NCI-H146 treated with DMSO at 0.1 percent for 48 hours (cell line): ENCODE data around the gene TWIST1.

Experiments used
- DNase-seq: peaks from one replicate; lab custom pipeline; 2025; ENCODE audit not compliant: unreplicated experiment; lab: John Stamatoyannopoulos, UW

Gene TWIST1

DNA sequence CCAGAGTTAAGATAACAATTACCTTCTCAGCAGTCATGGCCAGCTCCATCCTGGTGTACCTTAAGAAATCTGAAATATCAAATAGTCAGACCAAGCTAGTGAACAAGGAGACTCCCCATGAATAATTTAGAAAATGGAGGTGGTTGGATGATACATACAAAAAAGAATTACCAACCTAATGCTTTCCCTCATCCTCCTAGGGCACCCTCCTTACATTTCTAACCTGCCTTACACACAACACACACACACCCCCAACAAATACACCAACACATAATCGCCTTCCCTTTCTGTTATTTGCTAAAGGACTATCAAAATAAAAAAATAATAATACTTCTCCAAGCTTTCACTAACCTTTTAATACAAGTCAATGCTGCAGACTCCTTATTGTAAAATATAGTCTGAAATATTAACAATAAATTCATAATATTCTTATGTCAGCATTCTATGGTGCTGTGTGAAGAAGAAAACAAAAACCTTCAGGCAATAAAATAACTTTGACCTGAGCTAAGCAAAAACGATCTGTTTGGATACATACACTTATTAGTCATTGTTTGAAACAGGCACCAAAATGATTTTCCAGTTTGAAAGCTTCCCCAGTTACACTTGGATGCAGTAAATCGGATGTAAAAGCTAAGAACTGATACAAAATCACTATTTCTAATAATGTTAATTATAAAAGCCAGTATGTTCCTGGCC is 3.4 kb downstream of the TWIST1 start:
- DNase-seq, result no peak

GRCh38 chr7:19113002-19113350 is 4.5 kb downstream of the TWIST1 start:
- DNase-seq, result no peak

GRCh38 chr7:19112274-19113001 is 5.0 kb downstream of the TWIST1 start:
- no peak for DNase-seq

DNA sequence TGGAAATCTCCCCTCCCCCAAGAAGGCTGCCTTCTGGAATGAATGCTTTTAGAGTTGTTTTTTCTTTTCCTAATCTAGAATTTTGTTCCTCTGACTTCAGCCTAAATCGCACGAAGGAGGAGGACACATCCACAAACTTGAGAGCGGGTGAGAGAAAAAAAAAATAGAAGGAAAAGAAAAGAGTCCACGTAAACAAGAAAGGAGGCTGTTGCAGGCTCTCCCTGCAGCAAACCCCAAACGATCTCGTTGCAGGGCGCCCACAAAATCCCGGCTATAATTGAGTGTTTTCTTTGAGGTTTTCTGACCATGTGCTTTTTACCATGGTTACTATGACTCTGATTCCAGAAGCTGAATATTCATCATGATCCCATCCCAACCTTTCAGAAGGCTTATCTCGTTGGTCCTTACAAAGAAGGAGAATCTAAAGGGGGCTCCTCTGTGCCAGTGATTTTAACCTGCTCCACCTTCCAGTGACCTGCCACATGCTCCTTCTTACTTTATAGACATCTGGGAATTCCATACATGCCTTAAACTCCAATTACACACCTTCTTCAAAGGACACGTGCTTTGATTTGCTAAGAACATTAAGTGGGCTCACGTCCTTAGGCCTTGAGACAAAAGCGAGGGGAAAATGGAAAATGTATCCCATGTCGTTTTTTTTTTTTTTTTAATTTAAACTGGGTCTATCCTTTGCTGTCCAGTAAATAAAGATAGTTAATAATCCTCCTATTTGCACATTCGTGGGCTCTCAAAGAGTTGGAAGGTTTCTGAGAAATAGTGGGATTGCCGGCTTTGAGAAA is 5.8 kb downstream of the TWIST1 start:
- no peak for DNase-seq

DNA sequence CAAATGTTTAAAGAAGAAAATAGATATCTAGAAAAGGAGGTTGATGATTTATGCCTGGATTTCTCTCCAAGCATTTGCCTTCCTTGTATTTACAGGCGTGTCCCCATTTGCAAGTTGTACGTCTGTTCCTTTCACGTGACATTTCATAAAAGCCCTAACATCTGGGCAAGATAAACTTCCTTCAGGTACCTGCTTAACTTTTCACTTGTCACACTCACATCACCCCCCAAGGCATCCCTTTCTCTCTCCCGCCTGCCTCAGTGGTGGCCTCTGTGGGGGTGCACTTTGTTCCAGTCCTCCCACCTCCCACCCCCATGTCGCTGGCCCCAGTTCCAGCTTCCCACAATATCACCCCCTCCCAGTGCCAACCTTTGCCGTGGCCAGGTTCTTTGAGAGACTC is 6.7 kb downstream of the TWIST1 start:
- no peak for DNase-seq

DNA sequence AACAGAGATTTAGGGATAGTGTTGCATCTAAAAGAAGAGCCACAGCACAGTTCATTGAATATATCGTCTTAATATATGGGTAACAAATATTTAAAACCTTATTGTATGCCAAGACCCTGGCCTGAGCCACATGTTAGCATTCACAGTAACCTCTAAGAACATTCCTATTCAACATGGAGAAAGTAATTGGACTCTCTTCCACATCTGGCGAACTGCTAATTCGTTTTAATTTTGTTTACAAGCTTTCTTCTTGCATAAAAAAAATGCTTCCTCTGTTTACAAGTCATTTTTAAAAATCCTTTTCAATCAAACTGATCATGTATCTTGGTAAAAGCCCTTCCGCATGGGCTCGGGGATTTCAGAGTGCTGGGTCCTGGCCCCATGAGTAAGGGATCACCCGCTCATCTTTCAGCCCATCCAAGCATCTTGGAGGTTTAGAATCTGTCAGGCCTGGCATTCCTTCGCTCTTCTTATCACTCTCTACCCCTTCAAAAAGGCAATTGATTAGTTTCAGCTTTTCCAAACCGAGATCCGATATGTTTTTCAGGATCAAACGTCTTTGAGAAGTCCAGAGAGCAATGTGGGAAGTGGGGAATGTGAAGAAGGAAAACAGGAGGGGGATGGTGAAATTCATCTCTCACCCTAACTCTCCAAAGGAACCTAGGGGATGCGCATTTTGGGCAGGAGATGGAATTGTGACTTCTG is 7.3 kb downstream of the TWIST1 start:
- DNase-seq, result no peak

- no peak for DNase-seq
These were observed 8.2 kb downstream of the TWIST1 start for GRCh38 chr7:19109000-19109946.

GRCh38 chr7:19107356-19108146 is 9.9 kb downstream of the TWIST1 start:
- DNase-seq, result no peak

DNA sequence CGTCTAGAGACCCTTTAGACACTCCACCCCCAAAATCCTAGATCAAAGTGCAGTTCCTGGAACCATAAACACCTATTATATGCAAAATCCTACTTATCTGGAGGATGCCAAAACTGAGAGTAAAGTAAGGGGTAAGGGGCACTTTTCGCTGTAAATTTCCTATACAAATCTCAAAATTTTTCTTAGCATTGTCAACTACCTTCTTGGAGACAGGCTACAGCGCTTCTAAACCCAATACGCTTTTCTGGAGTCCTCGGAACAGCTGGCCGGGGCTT is 10.4 kb downstream of the TWIST1 start:
- DNase-seq, result no peak

DNA sequence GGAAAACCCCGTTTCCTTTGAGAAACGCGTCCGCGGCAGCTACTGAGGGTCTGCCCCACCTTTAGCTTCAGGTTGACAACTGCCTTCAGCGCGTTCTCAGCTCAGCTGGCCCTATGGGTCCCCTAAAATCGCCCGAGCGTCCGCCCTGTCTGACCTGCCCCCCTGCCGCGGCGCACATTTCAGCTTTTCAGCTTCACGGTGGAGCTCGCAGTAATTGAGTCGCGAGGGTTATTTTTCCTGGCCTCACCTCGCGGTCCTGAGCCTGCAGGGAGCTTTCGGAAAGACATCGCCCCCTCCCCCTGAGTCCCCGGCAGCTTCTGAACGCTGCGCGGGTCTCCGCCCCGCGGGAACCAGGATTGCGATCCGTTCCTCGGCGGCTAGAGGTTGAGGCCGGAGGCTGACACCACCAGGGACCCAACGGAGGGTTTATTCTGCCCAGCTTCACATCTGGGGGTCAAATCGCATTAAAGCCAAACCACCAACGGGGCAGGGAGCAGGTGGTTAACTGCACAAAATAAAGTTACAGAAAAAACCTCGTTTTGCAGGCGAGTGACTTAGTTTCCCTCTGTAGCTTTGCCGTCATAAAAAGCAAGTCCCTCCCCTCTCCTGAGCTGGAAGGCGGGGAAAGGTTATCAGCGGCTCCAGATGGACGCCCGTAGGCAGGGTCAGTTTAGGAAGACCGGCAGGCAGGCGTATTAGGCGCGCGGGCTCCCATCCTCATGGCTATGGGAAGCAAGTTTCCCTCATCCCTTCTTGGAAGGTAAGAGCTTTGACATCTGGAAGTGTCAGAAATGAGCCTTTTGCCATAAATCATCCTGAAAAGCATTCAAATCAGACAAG is 11.0 kb downstream of the TWIST1 start:
- DNase-seq, result no peak

GRCh38 chr7:19105546-19105945 is 11.9 kb downstream of the TWIST1 start:
- DNase-seq, result no peak

GRCh38 chr7:19104811-19105210 is 12.6 kb downstream of the TWIST1 start:
- no peak for DNase-seq

DNA sequence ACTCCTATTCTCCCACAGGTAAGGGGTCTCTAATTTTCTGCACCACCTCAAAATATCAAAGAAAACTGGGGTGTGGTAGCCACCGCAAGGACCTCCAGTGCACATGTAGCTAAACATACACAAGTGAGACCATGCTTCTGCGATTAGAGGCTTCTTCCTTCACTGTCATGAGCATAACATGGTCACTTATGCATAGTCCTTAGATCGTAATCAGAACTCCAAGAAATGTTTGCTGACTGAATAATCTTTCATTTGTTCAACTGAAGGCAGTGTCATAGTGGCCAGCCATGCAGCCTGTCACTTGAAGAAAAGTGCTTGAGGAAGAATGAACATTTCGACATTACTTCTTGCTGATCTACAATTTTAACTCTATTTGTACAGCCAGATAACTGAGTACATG is 14.6 kb downstream of the TWIST1 start:
- no peak for DNase-seq

DNA sequence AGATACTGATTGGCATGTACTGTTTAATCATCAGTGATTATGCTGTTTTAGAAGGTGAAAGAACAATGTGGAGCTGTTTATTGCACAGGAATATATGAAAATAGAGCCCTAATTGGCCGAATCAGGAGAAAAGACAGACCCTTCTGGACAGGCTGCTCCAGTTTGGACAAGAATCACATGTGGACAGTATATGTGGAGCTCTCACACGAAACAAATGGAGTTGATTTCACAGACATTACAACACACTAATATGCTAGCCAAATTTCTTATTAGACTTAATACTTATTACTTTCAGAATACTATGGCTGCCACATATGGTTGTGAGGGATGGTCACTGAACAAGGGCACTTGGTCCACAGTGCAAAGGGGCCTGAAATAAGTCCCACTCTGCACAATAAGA is 15.5 kb downstream of the TWIST1 start:
- DNase-seq, result no peak

- DNase-seq, result no peak
These were observed 16.0 kb downstream of the TWIST1 start for GRCh38 chr7:19101472-19101871.

GRCh38 chr7:19099924-19100323 is 17.5 kb downstream of the TWIST1 start:
- no peak for DNase-seq

DNA sequence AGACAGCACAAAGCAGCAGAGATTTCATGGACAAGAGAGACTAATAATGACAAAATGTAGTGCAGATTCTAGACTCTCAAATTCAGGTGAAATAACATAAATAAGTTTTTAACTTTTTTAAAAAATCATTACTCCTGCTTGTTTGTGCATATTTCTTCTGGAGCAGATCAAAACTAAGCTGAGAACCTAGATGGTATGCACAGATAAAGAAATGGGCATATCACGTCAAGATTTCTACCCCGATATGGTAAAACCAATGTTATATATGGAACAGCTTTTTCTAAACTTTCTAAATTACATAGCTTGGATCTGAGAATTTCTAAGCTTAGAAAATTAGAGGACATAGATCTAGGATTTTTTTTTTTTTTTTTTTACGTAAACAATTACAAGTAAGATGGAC is 18.2 kb downstream of the TWIST1 start:
- no peak for DNase-seq

DNA sequence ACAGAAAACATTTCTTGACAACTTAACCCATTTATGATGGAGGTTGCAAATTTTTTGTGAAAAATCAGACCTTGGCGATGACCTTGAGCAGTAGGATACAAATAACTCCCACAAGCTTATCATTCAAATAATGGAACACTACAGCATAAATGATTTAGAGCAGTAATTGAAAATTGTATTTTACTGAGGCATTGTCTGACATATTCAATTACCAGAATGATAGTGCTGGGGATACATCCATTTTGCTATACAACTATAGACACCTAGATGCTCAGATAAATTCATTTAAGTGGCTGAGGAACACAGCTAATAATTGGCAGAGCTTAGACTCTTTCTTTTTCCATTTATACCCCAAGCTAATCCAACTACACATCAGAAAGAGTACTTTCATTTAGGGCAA is 18.9 kb downstream of the TWIST1 start:
- DNase-seq, result no peak
